Fibroblast of lung (primary cell): ENCODE data around the gene LRCH4. TPM values are rescaled to one million over a fixed set of nuclear protein-coding genes. Genes with fewer than 3 reads are reported as not detected.
"Not testable (repeated sequence)": the region's sequence is repeated elsewhere in the genome, so short reads cannot be mapped to it uniquely, and the experiment has no call there.

Experiments
- DNase-seq, 2 donors: peaks; one replicate each; pipeline versions ENCODE4 v3.0.0 to v3.0.0-alpha.2; 2010; ENCODE audit warnings: low read depth in 2 of 2
- H2AFZ ChIP-seq: 2 replicates; pipeline ENCODE4 v1.5.1; 2012; ENCODE audit warnings: low read length, control low read depth, inconsistent platforms
- H3K27ac ChIP-seq: 2 replicates; pipeline ENCODE4 v1.5.1; 2011; ENCODE audit warnings: low read length, control low read depth; ENCODE audit not compliant: insufficient read depth
- H3K27me3 ChIP-seq: 2 replicates; pipeline ENCODE4 v1.5.1; 2011; ENCODE audit warnings: mild to moderate bottlenecking, low read length; ENCODE audit not compliant: control insufficient read depth, insufficient read depth
- H3K36me3 ChIP-seq: 2 replicates; pipeline ENCODE4 v1.5.1; 2011; ENCODE audit warnings: low read length; ENCODE audit not compliant: control insufficient read depth, insufficient read depth
- H3K4me1 ChIP-seq: 2 replicates; pipeline ENCODE4 v1.5.1; 2011; ENCODE audit warnings: low read length; ENCODE audit not compliant: control insufficient read depth, insufficient read depth; ENCODE audit errors: extremely low read depth
- H3K4me2 ChIP-seq: 2 replicates; pipeline ENCODE4 v1.5.1; 2011; ENCODE audit warnings: low read length, control low read depth; ENCODE audit not compliant: insufficient read depth; ENCODE audit errors: extremely low read depth
- H3K4me3 ChIP-seq, 4 experiments: fragments of 200-600 bp in 1 of 4; sonication (generic) in 1 of 4; replicated peaks in 1 of 4; 2 replicates each; pipeline ENCODE4 v1.5.1; 2011 to 2016; ENCODE audit warnings: low read length in 4 of 4, low read depth in 3 of 4, mild to moderate bottlenecking in 3 of 4, control low read depth in 2 of 4, inconsistent platforms in 1 of 4, mixed read lengths in 1 of 4; ENCODE audit not compliant: insufficient read depth in 1 of 4; ENCODE audit errors: control extremely low read depth in 1 of 4
- H3K79me2 ChIP-seq: 2 replicates; pipeline ENCODE4 v1.5.1; 2012; ENCODE audit warnings: mild to moderate bottlenecking, low read length, inconsistent platforms; ENCODE audit not compliant: control insufficient read depth, insufficient read depth
- H3K9ac ChIP-seq: 2 replicates; pipeline ENCODE4 v1.5.1; 2011; ENCODE audit warnings: mild to moderate bottlenecking, low read length, control low read depth; ENCODE audit not compliant: insufficient read depth
- H3K9me3 ChIP-seq: 2 replicates; pipeline ENCODE4 v1.5.1; 2012; ENCODE audit warnings: low read depth, low read length; ENCODE audit not compliant: control insufficient read depth, insufficient read depth
- H4K20me1 ChIP-seq: 2 replicates; pipeline ENCODE4 v1.5.1; 2011; ENCODE audit warnings: low read length; ENCODE audit not compliant: control insufficient read depth, insufficient read depth; ENCODE audit errors: extremely low read depth
- EZH2 ChIP-seq: IDR thresholded peaks from 2 replicates; pipeline ENCODE4 v1.5.1; 2012; ENCODE audit warnings: low read length, control low read depth, mild to moderate bottlenecking; ENCODE audit errors: missing control alignments
- polyA plus RNA-seq, 2 donors: library from polyadenylated mRNA; depleted of rRNA in 1 of 2; stranded (reverse) in 1 of 2; unstranded in 1 of 2; fragments of >200 nt; gene quantifications; 2 replicates each; pipeline ENCODE4 v1.2.1, GENCODE V29; 2011 to 2012; ENCODE audit warnings: missing spikeins in 1 of 2
- total RNA-seq: library from RNA; depleted of rRNA; stranded (reverse); fragments of >200 nt; gene quantifications from 2 replicates; pipeline ENCODE4 v1.2.1, GENCODE V29; 2014
- TF ChIP-seq, protein P1 (sequence below), 2 donors: IDR thresholded peaks in 1 of 2; conservative IDR thresholded peaks in 1 of 2; 1 replicate in 1 of 2; 2 replicates in 1 of 2; pipeline ENCODE4 v1.5.1; 2011 to 2012; ENCODE audit warnings: low read length in 2 of 2, control low read depth in 1 of 2, inconsistent platforms in 1 of 2, low read depth in 1 of 2, mild to moderate bottlenecking in 1 of 2

Gene LRCH4
- total and polyA plus RNA-seq, 2 donors (not counting 1 experiment from before 2014, with no cell fraction given), result 7.3 to 11.6 TPM

DNA sequence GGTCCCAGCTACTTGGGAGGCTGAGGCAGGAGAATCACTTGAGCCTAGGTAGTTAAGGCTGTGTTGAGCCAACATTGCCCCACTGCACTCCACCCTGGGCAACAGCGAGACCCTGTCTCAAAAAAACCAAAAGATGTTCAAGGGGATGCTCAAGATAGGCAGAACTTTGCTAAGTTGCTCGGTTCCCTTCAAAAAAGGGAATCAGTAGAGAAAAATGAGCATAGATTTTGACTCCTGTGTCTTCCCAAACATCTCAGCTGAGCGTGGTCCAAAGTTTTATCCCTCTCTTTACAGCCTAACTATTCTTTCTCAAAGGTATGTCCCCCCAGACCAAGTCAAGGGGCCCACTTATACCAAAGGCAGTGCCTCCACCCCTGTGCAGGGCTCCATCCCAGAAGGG is 32.9 kb downstream of the LRCH4 start:
- Histone ChIP-seq H3K9ac (no peak overlapping the region), H2AFZ (no peak overlapping the region), H3K4me1 (no peaks in the 10 kb centered on the region), H3K79me2 (no peaks in the 10 kb centered on the region), H3K9me3 (no peaks in the 10 kb centered on the region), H3K4me2 (no peak overlapping the region), H3K4me3 (no peak overlapping the region), H3K27ac (no peak overlapping the region), H3K27me3 (no peaks in the 10 kb centered on the region), H4K20me1 (no peaks in the 10 kb centered on the region), H3K36me3 (peaks cover 5% of the 10 kb centered on the region)
- TF ChIP-seq EZH2, result no peak
- TF ChIP-seq, protein P1, sequence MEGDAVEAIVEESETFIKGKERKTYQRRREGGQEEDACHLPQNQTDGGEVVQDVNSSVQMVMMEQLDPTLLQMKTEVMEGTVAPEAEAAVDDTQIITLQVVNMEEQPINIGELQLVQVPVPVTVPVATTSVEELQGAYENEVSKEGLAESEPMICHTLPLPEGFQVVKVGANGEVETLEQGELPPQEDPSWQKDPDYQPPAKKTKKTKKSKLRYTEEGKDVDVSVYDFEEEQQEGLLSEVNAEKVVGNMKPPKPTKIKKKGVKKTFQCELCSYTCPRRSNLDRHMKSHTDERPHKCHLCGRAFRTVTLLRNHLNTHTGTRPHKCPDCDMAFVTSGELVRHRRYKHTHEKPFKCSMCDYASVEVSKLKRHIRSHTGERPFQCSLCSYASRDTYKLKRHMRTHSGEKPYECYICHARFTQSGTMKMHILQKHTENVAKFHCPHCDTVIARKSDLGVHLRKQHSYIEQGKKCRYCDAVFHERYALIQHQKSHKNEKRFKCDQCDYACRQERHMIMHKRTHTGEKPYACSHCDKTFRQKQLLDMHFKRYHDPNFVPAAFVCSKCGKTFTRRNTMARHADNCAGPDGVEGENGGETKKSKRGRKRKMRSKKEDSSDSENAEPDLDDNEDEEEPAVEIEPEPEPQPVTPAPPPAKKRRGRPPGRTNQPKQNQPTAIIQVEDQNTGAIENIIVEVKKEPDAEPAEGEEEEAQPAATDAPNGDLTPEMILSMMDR (conservative IDR thresholded peaks at IDR 0.05 in 1 of 2, IDR thresholded peaks at IDR 0.05 in 1 of 2; ENCODE audit: low read depth in 1 of 2, low read length in 2 of 2), result no peak
- DNase-seq, result no peak

DNA sequence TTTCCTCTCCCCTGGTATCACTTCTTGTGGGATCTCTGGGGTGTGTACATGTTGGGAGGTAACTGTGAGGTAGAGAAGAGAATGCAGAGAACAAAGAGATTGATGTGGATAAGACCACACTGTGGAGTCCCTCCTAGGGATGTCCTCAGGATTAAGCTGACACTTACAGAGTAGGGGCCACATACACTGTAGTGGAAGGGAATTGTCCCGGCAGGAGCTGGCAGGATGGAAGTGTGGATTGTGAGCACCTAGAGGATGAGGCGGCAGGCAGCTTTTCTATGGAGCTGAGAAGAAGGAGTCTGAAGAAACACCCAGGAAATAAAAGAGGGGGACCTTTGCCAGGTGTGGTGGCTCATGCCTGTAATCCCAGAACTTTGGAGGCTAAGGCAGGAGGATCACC is 33.4 kb downstream of the LRCH4 start:
- Histone ChIP-seq H3K4me2 (no peak overlapping the region), H2AFZ (no peak overlapping the region), H3K9ac (no peak overlapping the region), H3K4me3 (no peak overlapping the region), H3K27ac (no peak overlapping the region), H3K27me3 (no peaks in the 10 kb centered on the region), H4K20me1 (no peaks in the 10 kb centered on the region), H3K9me3 (no peaks in the 10 kb centered on the region), H3K4me1 (no peaks in the 10 kb centered on the region), H3K36me3 (peaks cover 5% of the 10 kb centered on the region), H3K79me2 (no peaks in the 10 kb centered on the region)
- TF ChIP-seq EZH2, result no peak
- TF ChIP-seq, protein P1 (conservative IDR thresholded peaks at IDR 0.05 in 1 of 2, IDR thresholded peaks at IDR 0.05 in 1 of 2; ENCODE audit: low read depth in 1 of 2, low read length in 2 of 2), result no peak
- no peak for DNase-seq

DNA sequence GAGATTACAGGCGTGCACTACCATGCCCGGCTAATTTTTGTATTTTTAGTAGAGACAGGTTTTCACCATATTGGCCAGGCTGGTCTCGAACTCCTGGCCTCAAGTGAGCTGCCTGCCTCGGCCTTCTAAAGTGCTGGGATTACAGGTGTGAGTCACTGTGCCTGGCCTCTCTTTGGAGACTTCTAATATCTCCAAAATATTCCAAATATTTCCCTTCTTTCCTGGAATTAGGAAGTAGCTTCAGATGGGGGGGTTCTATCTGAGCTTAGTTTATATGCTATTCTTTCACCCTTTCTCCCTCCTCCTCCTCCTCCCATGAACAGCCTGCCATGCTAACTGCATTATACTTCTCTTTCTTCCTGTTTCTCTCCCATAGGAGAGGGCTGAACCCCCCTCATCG is 37.5 kb downstream of the LRCH4 start:
- H3K4me2 ChIP-seq, H3K4me3 ChIP-seq, H3K27ac ChIP-seq, H3K9ac ChIP-seq, H3K27me3 ChIP-seq, H2AFZ ChIP-seq, H3K79me2 ChIP-seq, H3K9me3 ChIP-seq, H3K36me3 ChIP-seq, H4K20me1 ChIP-seq: not testable (repeated sequence)
- peaks cover 20% of the 10 kb centered on the region for H3K4me1 ChIP-seq
- peak in 1 of 2 donors; percentile 8 for DNase-seq
